Measurements from ENCODE around the gene CUEDC1.

The CUEDC1 gene

GRCh38 chr17:57940653-57941329, 14.4 kb downstream of the CUEDC1 start:
- in situ Hi-C loops (cut with HindIII; ENCODE audit: low pct_ligation_motif_present, low sequenced_read_pairs): no loop called here
- TF ChIP-seq CTCF (IDR thresholded peaks at IDR 0.05; ENCODE audit: low read depth, low read length, missing control alignments): no peak
- no peak for DNase-seq
- H3K27ac ChIP-seq: no peak overlapping the region
- H3K4me3 ChIP-seq (ENCODE audit: low read depth, low read length): no peak overlapping the region
- no peaks in the 10 kb centered on the region for H3K36me3 ChIP-seq (replicated peaks)
- H3K27me3 ChIP-seq (replicated peaks): no peaks in the 10 kb centered on the region

- Histone ChIP-seq H3K27ac (no peak overlapping the region), H3K4me3 (ENCODE audit: low read depth, low read length) (no peak overlapping the region), H3K27me3 (replicated peaks) (no peaks in the 10 kb centered on the region), H3K36me3 (replicated peaks) (no peaks in the 10 kb centered on the region)
- no peak for TF ChIP-seq CTCF (IDR thresholded peaks at IDR 0.05; ENCODE audit: low read depth, low read length, missing control alignments)
- in situ Hi-C loops (cut with HindIII; ENCODE audit: low pct_ligation_motif_present, low sequenced_read_pairs): no loop called here
- no peak for DNase-seq
Measured at GRCh38 chr17:57940231-57940630, 15.0 kb downstream of the CUEDC1 start.

- Histone ChIP-seq H3K27ac (no peak overlapping the region), H3K4me3 (ENCODE audit: low read depth, low read length) (no peak overlapping the region), H3K36me3 (replicated peaks) (no peaks in the 10 kb centered on the region), H3K27me3 (replicated peaks) (no peaks in the 10 kb centered on the region)
- TF ChIP-seq CTCF (IDR thresholded peaks at IDR 0.05; ENCODE audit: low read depth, low read length, missing control alignments): no peak
- DNase-seq: no peak
- in situ Hi-C loops (cut with HindIII; ENCODE audit: low pct_ligation_motif_present, low sequenced_read_pairs): no loop called here
Measured at GRCh38 chr17:57939797-57940196, 15.4 kb downstream of the CUEDC1 start.

GRCh38 chr17:57938061-57938502, 17.1 kb downstream of the CUEDC1 start:
- Histone ChIP-seq H3K36me3 (replicated peaks) (no peaks in the 10 kb centered on the region), H3K4me3 (ENCODE audit: low read depth, low read length) (no peak overlapping the region), H3K27me3 (replicated peaks) (no peaks in the 10 kb centered on the region), H3K27ac (no peak overlapping the region)
- TF ChIP-seq CTCF (IDR thresholded peaks at IDR 0.05; ENCODE audit: low read depth, low read length, missing control alignments): no peak
- in situ Hi-C loops (cut with HindIII; ENCODE audit: low pct_ligation_motif_present, low sequenced_read_pairs): no loop called here
- no peak for DNase-seq

GRCh38 chr17:57937492-57937891, 17.7 kb downstream of the CUEDC1 start:
- H3K4me3 ChIP-seq (ENCODE audit: low read depth, low read length): no peak overlapping the region
- no peak for DNase-seq
- TF ChIP-seq CTCF (IDR thresholded peaks at IDR 0.05; ENCODE audit: low read depth, low read length, missing control alignments): no peak
- in situ Hi-C loops (cut with HindIII; ENCODE audit: low pct_ligation_motif_present, low sequenced_read_pairs): no loop called here
- H3K36me3 ChIP-seq (replicated peaks): no peaks in the 10 kb centered on the region
- H3K27ac ChIP-seq: no peak overlapping the region
- H3K27me3 ChIP-seq (replicated peaks): no peaks in the 10 kb centered on the region

Measured in brain microvascular endothelial cell (primary cell).